Measurements from ENCODE around the gene B3GAT2. TPM values are rescaled to one million over a fixed set of nuclear protein-coding genes. Genes with fewer than 3 reads are reported as not detected.

B3GAT2 gene
- polyA plus RNA-seq, 1 of the 3 experiments (the other 2 are of a cell fraction) = under 0.01 TPM

DNA sequence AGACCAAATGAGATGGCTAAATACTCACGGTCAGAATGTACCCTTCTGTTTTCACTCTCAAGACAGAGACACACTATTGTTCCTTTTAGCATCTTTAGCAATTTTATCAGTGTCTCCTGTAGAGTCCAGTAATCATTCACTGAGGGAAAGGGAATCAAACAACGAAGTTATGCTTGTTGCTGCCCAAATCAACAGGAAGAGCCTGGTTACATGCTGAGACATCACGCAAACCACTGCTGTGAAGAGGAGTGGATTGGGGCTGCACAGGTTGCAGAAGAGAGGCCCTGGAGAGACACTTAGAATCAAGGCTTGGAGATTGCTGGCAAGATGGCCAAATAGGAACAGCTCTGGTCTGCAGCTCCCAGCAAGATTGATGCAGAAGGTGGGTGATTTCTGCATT is 40.5 kb upstream of the B3GAT2 start:
- TF ChIP-seq CHD2 (IDR thresholded peaks at IDR 0.05; ENCODE audit: low read length, partially characterized antibody) (no peak), MXI1 (IDR thresholded peaks at IDR 0.05; ENCODE audit: low read depth, low read length) (no peak), FOXM1 (IDR thresholded peaks at IDR 0.05; ENCODE audit: low read depth) (no peak), TCF12 (IDR thresholded peaks at IDR 0.05) (no peak), EP300 (IDR thresholded peaks at IDR 0.05; ENCODE audit: borderline replicate concordance in 1 of 2, low read depth in 1 of 2, low read length in 1 of 2) (no peak), ELF1 (IDR thresholded peaks at IDR 0.05) (no peak), RAD21 (IDR thresholded peaks at IDR 0.05; ENCODE audit: low read length) (no peak), JUND (IDR thresholded peaks at IDR 0.05) (no peak), RFX5 (IDR thresholded peaks at IDR 0.05; ENCODE audit: low read length) (no peak), POLR2AphosphoS5 (IDR thresholded peaks at IDR 0.05; ENCODE audit: low read depth, low read length) (no peak), GATA2 (CRISPR knock-in tag; IDR thresholded peaks at IDR 0.05) (no peak), TEAD4 (IDR thresholded peaks at IDR 0.05; ENCODE audit: borderline replicate concordance, insufficient read depth) (no peak), RXRA (IDR thresholded peaks at IDR 0.05; ENCODE audit: borderline replicate concordance, low read depth) (no peak), MEF2A (IDR thresholded peaks at IDR 0.05; ENCODE audit: borderline replicate concordance, low read depth) (no peak), YY1 (IDR thresholded peaks at IDR 0.05; ENCODE audit: low read depth) (no peak)
- TF ChIP-seq, protein P1, sequence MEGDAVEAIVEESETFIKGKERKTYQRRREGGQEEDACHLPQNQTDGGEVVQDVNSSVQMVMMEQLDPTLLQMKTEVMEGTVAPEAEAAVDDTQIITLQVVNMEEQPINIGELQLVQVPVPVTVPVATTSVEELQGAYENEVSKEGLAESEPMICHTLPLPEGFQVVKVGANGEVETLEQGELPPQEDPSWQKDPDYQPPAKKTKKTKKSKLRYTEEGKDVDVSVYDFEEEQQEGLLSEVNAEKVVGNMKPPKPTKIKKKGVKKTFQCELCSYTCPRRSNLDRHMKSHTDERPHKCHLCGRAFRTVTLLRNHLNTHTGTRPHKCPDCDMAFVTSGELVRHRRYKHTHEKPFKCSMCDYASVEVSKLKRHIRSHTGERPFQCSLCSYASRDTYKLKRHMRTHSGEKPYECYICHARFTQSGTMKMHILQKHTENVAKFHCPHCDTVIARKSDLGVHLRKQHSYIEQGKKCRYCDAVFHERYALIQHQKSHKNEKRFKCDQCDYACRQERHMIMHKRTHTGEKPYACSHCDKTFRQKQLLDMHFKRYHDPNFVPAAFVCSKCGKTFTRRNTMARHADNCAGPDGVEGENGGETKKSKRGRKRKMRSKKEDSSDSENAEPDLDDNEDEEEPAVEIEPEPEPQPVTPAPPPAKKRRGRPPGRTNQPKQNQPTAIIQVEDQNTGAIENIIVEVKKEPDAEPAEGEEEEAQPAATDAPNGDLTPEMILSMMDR (IDR thresholded peaks at IDR 0.05) = no peak
- TF ChIP-seq, protein P2, sequence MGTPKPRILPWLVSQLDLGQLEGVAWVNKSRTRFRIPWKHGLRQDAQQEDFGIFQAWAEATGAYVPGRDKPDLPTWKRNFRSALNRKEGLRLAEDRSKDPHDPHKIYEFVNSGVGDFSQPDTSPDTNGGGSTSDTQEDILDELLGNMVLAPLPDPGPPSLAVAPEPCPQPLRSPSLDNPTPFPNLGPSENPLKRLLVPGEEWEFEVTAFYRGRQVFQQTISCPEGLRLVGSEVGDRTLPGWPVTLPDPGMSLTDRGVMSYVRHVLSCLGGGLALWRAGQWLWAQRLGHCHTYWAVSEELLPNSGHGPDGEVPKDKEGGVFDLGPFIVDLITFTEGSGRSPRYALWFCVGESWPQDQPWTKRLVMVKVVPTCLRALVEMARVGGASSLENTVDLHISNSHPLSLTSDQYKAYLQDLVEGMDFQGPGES (IDR thresholded peaks at IDR 0.05; ENCODE audit: low read depth, low read length) = no peak
- H4K20me1 ChIP-seq (ENCODE audit: insufficient read depth) = no peaks in the 10 kb centered on the region
- H3K4me3 ChIP-seq (ENCODE audit: low read depth in 2 of 2, low read length in 1 of 2) = no peak overlapping the region
- WGBS (ENCODE audit: low lambda C conversion rate) = 51% methylated on average over 3 of the region's 3 CpGs
- no peak overlapping the region for H3K4me2 ChIP-seq
- POLR2A ChIA-PET = no interaction called here
- no peaks in the 10 kb centered on the region for H3K36me3 ChIP-seq (replicated peaks in 1 of 2; ENCODE audit: control insufficient read depth in 1 of 2, insufficient read depth in 2 of 2, low read length in 1 of 2)
- H2AFZ ChIP-seq (ENCODE audit: low read depth) = no peak overlapping the region
- no peaks in the 10 kb centered on the region for H3F3A ChIP-seq (replicated peaks; ENCODE audit: insufficient read depth)
- H3K9me3 ChIP-seq = no peaks in the 10 kb centered on the region
- H3K27ac ChIP-seq (ENCODE audit: low read depth in 2 of 2, low read length in 1 of 2) = no peak overlapping the region
- no peaks in the 10 kb centered on the region; a peak in 1 of 4 replicates for H3K4me1 ChIP-seq (ENCODE audit: control insufficient read depth in 1 of 2, insufficient read depth in 2 of 2, low read depth in 1 of 2, low read length in 1 of 2)
- CTCF ChIA-PET = interaction anchor here (1.7 kb wide), 1 partner anchor 15 kb away, joined by 6 read pairs; no protein-coding TSS in a partner anchor
- no peak overlapping the region for H3K9ac ChIP-seq
- H3K9me2 ChIP-seq = no peaks in the 10 kb centered on the region
- no peak for DNase-seq
- H3K27me3 ChIP-seq (ENCODE audit: insufficient read depth) = no peaks in the 10 kb centered on the region
- no peaks in the 10 kb centered on the region for H3K79me2 ChIP-seq (ENCODE audit: insufficient read depth)

DNA sequence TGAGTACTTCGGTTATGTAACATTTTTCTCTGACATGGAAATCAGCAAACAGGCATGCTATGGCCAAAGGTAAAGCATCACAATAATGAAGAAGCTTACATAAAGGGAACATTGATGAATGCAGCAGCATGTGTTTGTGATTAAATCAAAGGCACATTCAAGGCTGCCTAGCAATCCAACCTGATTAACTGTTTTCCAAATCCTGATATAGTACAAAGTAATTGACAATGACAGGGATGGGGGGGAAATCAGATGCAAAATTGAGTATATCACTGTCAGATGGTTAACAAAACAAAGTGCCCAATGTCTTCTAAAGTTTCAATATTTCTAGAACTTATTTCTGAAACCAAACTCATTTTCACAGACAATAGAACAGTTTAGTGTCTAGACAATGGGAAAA is 39.2 kb upstream of the B3GAT2 start:
- Histone ChIP-seq H3K9ac (no peak overlapping the region), H3K4me1 (ENCODE audit: control insufficient read depth in 1 of 2, insufficient read depth in 2 of 2, low read depth in 1 of 2, low read length in 1 of 2) (no peaks in the 10 kb centered on the region; a peak in 1 of 4 replicates), H2AFZ (ENCODE audit: low read depth) (no peak overlapping the region), H3K79me2 (ENCODE audit: insufficient read depth) (no peaks in the 10 kb centered on the region), H3K36me3 (replicated peaks in 1 of 2; ENCODE audit: control insufficient read depth in 1 of 2, insufficient read depth in 2 of 2, low read length in 1 of 2) (no peaks in the 10 kb centered on the region), H3K9me2 (no peaks in the 10 kb centered on the region), H3K4me2 (no peak overlapping the region), H3F3A (replicated peaks; ENCODE audit: insufficient read depth) (no peaks in the 10 kb centered on the region), H3K27me3 (ENCODE audit: insufficient read depth) (no peaks in the 10 kb centered on the region), H3K9me3 (no peaks in the 10 kb centered on the region), H4K20me1 (ENCODE audit: insufficient read depth) (no peaks in the 10 kb centered on the region), H3K27ac (ENCODE audit: low read depth in 2 of 2, low read length in 1 of 2) (no peak overlapping the region), H3K4me3 (ENCODE audit: low read depth in 2 of 2, low read length in 1 of 2) (no peak overlapping the region)
- ChIA-PET CTCF (no interaction called here), POLR2A (no interaction called here)
- WGBS (ENCODE audit: low lambda C conversion rate) = 10% methylated on average over 1 of the region's 1 CpG
- DNase-seq = peak; percentile 15
- TF ChIP-seq GATA2 (CRISPR knock-in tag; IDR thresholded peaks at IDR 0.05) = peak; percentile 39; the same call in 1 of the 2 replicates
- no peak for TF ChIP-seq SIN3A (IDR thresholded peaks at IDR 0.05; ENCODE audit: borderline replicate concordance, low read depth, low read length)

Measured in SK-N-SH (cell line).